HG02763 (cell line): Measurements from ENCODE around the gene CRY2.

Experiments used
- ATAC-seq: cut with Tn5 transposase; IDR thresholded peaks from one replicate; pipeline ENCODE4 v1.9.1; 2021; ENCODE audit warnings: mild to moderate bottlenecking, moderate library complexity; ENCODE audit not compliant: unreplicated experiment

Gene CRY2

GRCh38 chr11:45877221-45877620 is 29.9 kb downstream of the CRY2 start:
- ATAC-seq = no peak

- no peak for ATAC-seq
These were observed 30.6 kb downstream of the CRY2 start for GRCh38 chr11:45877845-45878244.

- ATAC-seq = no peak
These were observed 32.8 kb downstream of the CRY2 start for GRCh38 chr11:45879803-45880686.

- no peak for ATAC-seq
These were observed 33.7 kb downstream of the CRY2 start for GRCh38 chr11:45880772-45881570.

GRCh38 chr11:45881708-45882368 is 34.6 kb downstream of the CRY2 start:
- no peak for ATAC-seq

GRCh38 chr11:45884596-45885185 is 37.4 kb downstream of the CRY2 start:
- ATAC-seq = no peak

GRCh38 chr11:45885274-45885920 is 38.1 kb downstream of the CRY2 start, which contains the start of gene MAPK8IP1:
Gene MAPK8IP1 (plus strand): TSS chr11:45885651. CDS start chr11:45885821, 170 bp downstream.
- ATAC-seq = peak; percentile 48

GRCh38 chr11:45885921-45886721 is 38.8 kb downstream of the CRY2 start:
- no peak for ATAC-seq

GRCh38 chr11:45886816-45887520 is 39.7 kb downstream of the CRY2 start:
- no peak for ATAC-seq

GRCh38 chr11:45887587-45887986 is 40.3 kb downstream of the CRY2 start:
- no peak for ATAC-seq

GRCh38 chr11:45889555-45889954 is 42.3 kb downstream of the CRY2 start:
- no peak for ATAC-seq

GRCh38 chr11:45889966-45890365 is 42.7 kb downstream of the CRY2 start:
- ATAC-seq = no peak

GRCh38 chr11:45890886-45891550 is 43.7 kb downstream of the CRY2 start:
- ATAC-seq = no peak

- ATAC-seq = no peak
These were observed 45.6 kb downstream of the CRY2 start for GRCh38 chr11:45892856-45893255.

- no peak for ATAC-seq
These were observed 47.4 kb downstream of the CRY2 start for GRCh38 chr11:45894555-45895247.

- ATAC-seq = no peak
These were observed 48.4 kb downstream of the CRY2 start for GRCh38 chr11:45895553-45896259.

GRCh38 chr11:45896422-45896984 is 49.2 kb downstream of the CRY2 start:
- ATAC-seq = no peak
